ENCODE data around the gene IL21R.
A peak's percentile ranks its signal among the peaks of the same experiment; 100 is the strongest.
"Not testable (repeated sequence)": the region's sequence is repeated elsewhere in the genome, so short reads cannot be mapped to it uniquely, and the experiment has no call there.

IL21R gene

GRCh38 chr16:27445502-27446175 is 43.7 kb downstream of the IL21R start:
- DNase-seq (ENCODE audit: low read depth), result no peak

GRCh38 chr16:27446721-27447120 is 44.7 kb downstream of the IL21R start:
- DNase-seq (ENCODE audit: low read depth), result peak; percentile 66

- DNase-seq (ENCODE audit: low read depth), result no peak
These were observed 45.3 kb downstream of the IL21R start for GRCh38 chr16:27447301-27447700.

- no peak for DNase-seq (ENCODE audit: low read depth)
These were observed 46.8 kb downstream of the IL21R start for GRCh38 chr16:27448532-27449433.

GRCh38 chr16:27449434-27450195 is 47.6 kb downstream of the IL21R start:
- DNase-seq (ENCODE audit: low read depth), result peak; percentile 74

- DNase-seq (ENCODE audit: low read depth), result no peak
These were observed 48.2 kb downstream of the IL21R start for GRCh38 chr16:27450196-27450549.

GRCh38 chr16:27452569-27453493 is 50.9 kb downstream of the IL21R start:
- no peak for DNase-seq (ENCODE audit: low read depth)

- no peak for DNase-seq (ENCODE audit: low read depth)
These were observed 51.5 kb downstream of the IL21R start for GRCh38 chr16:27453494-27453825.

- no peak for DNase-seq (ENCODE audit: low read depth)
These were observed 53.7 kb downstream of the IL21R start for GRCh38 chr16:27455700-27456099.

GRCh38 chr16:27457605-27457900 is 55.6 kb downstream of the IL21R start:
- not testable (repeated sequence) for DNase-seq (ENCODE audit: low read depth)

GRCh38 chr16:27458258-27458657 is 56.3 kb downstream of the IL21R start:
- DNase-seq (ENCODE audit: low read depth), result no peak

- no peak for DNase-seq (ENCODE audit: low read depth)
These were observed 57.2 kb downstream of the IL21R start for GRCh38 chr16:27458987-27459688.

- DNase-seq (ENCODE audit: low read depth), result no peak
These were observed 58.2 kb downstream of the IL21R start for GRCh38 chr16:27460213-27460612.

- DNase-seq (ENCODE audit: low read depth), result no peak
These were observed 58.9 kb downstream of the IL21R start for GRCh38 chr16:27460663-27461482.

- no peak for DNase-seq (ENCODE audit: low read depth)
These were observed 59.7 kb downstream of the IL21R start for GRCh38 chr16:27461483-27462171.

GRCh38 chr16:27462200-27462845 is 60.3 kb downstream of the IL21R start:
- DNase-seq (ENCODE audit: low read depth), result no peak

- no peak for DNase-seq (ENCODE audit: low read depth)
These were observed 61.1 kb downstream of the IL21R start for GRCh38 chr16:27462846-27463682.
